Karpas-422 (cell line): ENCODE measurements around the gene PTPN1. TPM values are rescaled to one million over a fixed set of nuclear protein-coding genes. Genes with fewer than 3 reads are reported as not detected.
A peak's percentile ranks its signal among the peaks of the same experiment; 100 is the strongest.

Source experiments
- DNase-seq: peaks from one replicate; pipeline ENCODE4 v3.0.0-alpha.2; 2015
- H2AFZ ChIP-seq: fragments of 200-600 bp; sonication (generic); 2 replicates; pipeline ENCODE4 v1.6.1; 2014; ENCODE audit warnings: antibody characterized with exemption, low read length, mixed read lengths
- H3K27ac ChIP-seq: fragments of 200-600 bp; sonication (generic); 2 replicates; pipeline ENCODE4 v1.5.1; 2014; ENCODE audit warnings: mild to moderate bottlenecking, low read length, moderate library complexity
- H3K27me3 ChIP-seq: fragments of 200-600 bp; sonication (generic); 2 replicates; pipeline ENCODE4 v1.6.1; 2014; ENCODE audit warnings: low read length, mixed read lengths
- H3K36me3 ChIP-seq: fragments of 200-600 bp; sonication (generic); 2 replicates; pipeline ENCODE4 v1.6.1; 2014; ENCODE audit warnings: low read length, mixed read lengths; ENCODE audit not compliant: insufficient read depth
- H3K4me1 ChIP-seq: fragments of 200-600 bp; sonication (generic); 2 replicates; pipeline ENCODE4 v1.6.1; 2014; ENCODE audit warnings: mild to moderate bottlenecking, low read length, mixed read lengths
- H3K4me2 ChIP-seq: fragments of 200-600 bp; sonication (generic); 2 replicates; pipeline ENCODE4 v1.6.1; 2014; ENCODE audit warnings: low read length, low read depth, mild to moderate bottlenecking; ENCODE audit not compliant: poor library complexity, severe bottlenecking
- H3K4me3 ChIP-seq: fragments of 200-600 bp; sonication (generic); 2 replicates; pipeline ENCODE4 v1.5.1; 2014; ENCODE audit warnings: mild to moderate bottlenecking, antibody characterized with exemption, low read length, mixed read lengths
- H3K79me2 ChIP-seq: fragments of 200-600 bp; sonication (generic); 2 replicates; pipeline ENCODE4 v1.6.1; 2014; ENCODE audit warnings: mild to moderate bottlenecking, low read length, mixed read lengths
- H3K9ac ChIP-seq: fragments of 200-600 bp; sonication (generic); 2 replicates; pipeline ENCODE4 v1.6.0; 2014; ENCODE audit warnings: low read length
- H3K9me2 ChIP-seq: fragments of 200-600 bp; sonication (generic), shearing (Covaris generic); replicated peaks from 2 replicates; pipeline ENCODE4 v1.6.0; 2014; ENCODE audit warnings: mild to moderate bottlenecking, low read length, moderate library complexity; ENCODE audit not compliant: insufficient read depth
- H3K9me3 ChIP-seq: fragments of 300-700, 200-600 bp; sonication (generic); 2 replicates; pipeline ENCODE4 v1.6.1; 2014; ENCODE audit warnings: low read length, mixed read lengths
- H4K20me1 ChIP-seq: fragments of 200-600 bp; sonication (generic); 2 replicates; pipeline ENCODE4 v1.6.1; 2014; ENCODE audit warnings: mild to moderate bottlenecking, antibody characterized with exemption, low read length, low read depth; ENCODE audit not compliant: insufficient read depth
- total RNA-seq: library from RNA; depleted of rRNA; stranded (reverse); fragments of >200 nt; shearing (Covaris generic); gene quantifications from 2 replicates; pipeline ENCODE4 v1.2.3, GENCODE V29; 2014; ENCODE audit warnings: low replicate concordance; rRNA removed

The PTPN1 gene
- total RNA-seq: 6.5 and 10.9 TPM in 2 replicates

DNA sequence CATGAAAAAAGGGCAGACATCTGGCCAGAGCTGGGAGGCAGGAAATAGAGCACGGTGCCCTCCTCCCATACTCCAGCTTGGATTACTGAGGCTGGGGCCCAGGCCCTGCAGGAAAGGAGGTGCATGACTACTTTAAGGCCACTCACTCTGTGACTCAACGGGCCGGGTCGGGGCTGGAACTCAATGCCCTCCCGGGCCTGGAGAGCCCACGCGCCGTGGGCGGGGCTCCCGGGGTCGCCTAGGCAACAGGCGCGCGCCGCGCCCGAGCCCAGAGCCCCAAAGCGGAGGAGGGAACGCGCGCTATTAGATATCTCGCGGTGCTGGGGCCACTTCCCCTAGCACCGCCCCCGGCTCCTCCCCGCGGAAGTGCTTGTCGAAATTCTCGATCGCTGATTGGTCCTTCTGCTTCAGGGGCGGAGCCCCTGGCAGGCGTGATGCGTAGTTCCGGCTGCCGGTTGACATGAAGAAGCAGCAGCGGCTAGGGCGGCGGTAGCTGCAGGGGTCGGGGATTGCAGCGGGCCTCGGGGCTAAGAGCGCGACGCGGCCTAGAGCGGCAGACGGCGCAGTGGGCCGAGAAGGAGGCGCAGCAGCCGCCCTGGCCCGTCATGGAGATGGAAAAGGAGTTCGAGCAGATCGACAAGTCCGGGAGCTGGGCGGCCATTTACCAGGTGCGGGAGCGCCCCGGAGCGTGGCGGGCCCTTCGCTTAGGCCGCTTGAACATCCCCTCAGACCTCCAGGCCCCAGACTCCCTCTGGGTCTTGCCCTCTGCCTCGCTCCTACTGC is at the start of gene PTPN1:
Gene PTPN1 (plus strand): TSS at position 461 of the 783 bp plus-strand sequence. CDS start 145 bp downstream, at position 606.
- peak; percentile 99 for DNase-seq
- Histone ChIP-seq H3K9me3 (no peaks in the 10 kb centered on the region), H2AFZ (peak within 1 kb of the TSS; percentile 99), H3K9me2 (no peaks in the 10 kb centered on the region), H3K4me1 (peaks cover 24% of the 10 kb centered on the region), H3K27ac (no peak within 1 kb of the TSS), H3K4me2 (peak within 1 kb of the TSS; percentile 98), H4K20me1 (peaks cover 44% of the 10 kb centered on the region), H3K4me3 (peak within 1 kb of the TSS; percentile 85), H3K36me3 (no peaks in the 10 kb centered on the region), H3K27me3 (no peaks in the 10 kb centered on the region), H3K9ac (peak within 1 kb of the TSS; percentile 82), H3K79me2 (peaks cover 12% of the 10 kb centered on the region)

DNA sequence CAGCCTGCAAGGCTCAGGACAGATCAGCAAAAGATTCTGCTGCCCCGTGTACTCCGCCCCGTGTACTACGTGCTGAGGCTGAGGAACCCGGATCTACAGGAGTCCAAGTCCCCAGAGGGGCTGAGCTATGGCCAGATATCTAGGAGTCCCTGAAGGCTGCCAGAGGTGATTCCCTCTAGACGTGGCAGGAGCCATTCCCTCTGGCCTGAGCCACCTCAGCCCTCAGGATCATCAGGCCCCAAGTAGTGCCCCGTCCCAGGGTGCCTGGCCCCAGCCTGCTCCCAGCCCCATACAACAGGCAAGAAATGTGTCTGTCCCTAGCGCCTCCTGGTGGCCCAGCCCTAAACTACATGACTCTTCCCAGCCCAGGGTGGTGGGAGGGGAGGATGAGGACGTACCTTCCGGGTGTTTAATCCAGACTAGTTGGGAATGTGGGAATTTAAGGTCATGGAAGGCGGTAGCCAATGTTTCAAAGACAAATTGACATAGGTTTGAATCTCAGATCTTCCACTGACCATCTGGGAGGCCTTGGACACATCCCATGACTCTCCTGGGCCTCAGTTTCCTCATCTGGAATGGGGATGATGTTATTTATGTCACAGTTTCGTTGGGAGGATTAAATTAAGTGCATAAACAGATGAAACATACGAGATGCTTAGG is 49.4 kb upstream of the PTPN1 start:
- Histone ChIP-seq H3K4me3 (no peak overlapping the region), H3K79me2 (no peaks in the 10 kb centered on the region), H3K36me3 (no peaks in the 10 kb centered on the region), H3K27me3 (no peaks in the 10 kb centered on the region), H3K9me2 (no peaks in the 10 kb centered on the region), H3K4me2 (no peak overlapping the region), H2AFZ (no peak overlapping the region), H3K27ac (no peak overlapping the region), H3K9ac (no peak overlapping the region), H3K4me1 (peaks cover 7% of the 10 kb centered on the region), H4K20me1 (no peaks in the 10 kb centered on the region), H3K9me3 (no peaks in the 10 kb centered on the region)
- DNase-seq: peak; percentile 87

DNA sequence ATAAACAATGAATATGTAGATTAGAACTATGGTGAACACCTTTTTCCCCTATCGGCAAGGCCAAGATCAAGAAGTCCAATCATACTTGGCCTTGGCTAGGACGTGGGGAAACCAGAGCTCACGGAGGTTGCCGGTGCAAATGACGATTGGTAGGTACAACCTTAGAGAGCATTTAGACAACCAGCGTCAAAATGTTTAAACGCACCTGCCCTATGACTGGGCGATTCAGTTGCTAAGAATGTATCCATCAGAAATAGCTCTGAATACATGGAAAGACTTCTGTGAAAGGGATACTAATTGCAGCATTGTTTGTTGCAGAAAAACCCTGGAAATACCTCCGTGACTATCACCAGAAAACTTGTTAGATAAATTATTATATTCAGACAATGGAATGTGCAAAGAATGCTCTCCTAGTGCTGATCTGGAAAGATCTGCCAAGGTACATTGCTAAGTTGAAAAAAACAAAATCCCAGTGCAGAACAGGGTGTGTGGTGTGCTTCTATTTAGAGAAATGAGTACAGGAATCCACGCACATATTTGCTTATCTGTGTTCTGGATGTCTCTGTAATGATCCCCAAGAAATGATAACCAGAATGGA is 48.0 kb upstream of the PTPN1 start:
- H3K79me2 ChIP-seq: no peaks in the 10 kb centered on the region
- no peak overlapping the region for H3K4me2 ChIP-seq
- no peak overlapping the region for H3K27ac ChIP-seq
- no peak overlapping the region for H3K4me3 ChIP-seq
- no peaks in the 10 kb centered on the region for H3K9me2 ChIP-seq
- DNase-seq: no peak
- H3K4me1 ChIP-seq: peaks cover 2% of the 10 kb centered on the region
- H4K20me1 ChIP-seq: no peaks in the 10 kb centered on the region
- H3K9me3 ChIP-seq: no peaks in the 10 kb centered on the region
- H2AFZ ChIP-seq: no peak overlapping the region
- no peaks in the 10 kb centered on the region for H3K27me3 ChIP-seq
- H3K36me3 ChIP-seq: no peaks in the 10 kb centered on the region
- no peak overlapping the region for H3K9ac ChIP-seq

DNA sequence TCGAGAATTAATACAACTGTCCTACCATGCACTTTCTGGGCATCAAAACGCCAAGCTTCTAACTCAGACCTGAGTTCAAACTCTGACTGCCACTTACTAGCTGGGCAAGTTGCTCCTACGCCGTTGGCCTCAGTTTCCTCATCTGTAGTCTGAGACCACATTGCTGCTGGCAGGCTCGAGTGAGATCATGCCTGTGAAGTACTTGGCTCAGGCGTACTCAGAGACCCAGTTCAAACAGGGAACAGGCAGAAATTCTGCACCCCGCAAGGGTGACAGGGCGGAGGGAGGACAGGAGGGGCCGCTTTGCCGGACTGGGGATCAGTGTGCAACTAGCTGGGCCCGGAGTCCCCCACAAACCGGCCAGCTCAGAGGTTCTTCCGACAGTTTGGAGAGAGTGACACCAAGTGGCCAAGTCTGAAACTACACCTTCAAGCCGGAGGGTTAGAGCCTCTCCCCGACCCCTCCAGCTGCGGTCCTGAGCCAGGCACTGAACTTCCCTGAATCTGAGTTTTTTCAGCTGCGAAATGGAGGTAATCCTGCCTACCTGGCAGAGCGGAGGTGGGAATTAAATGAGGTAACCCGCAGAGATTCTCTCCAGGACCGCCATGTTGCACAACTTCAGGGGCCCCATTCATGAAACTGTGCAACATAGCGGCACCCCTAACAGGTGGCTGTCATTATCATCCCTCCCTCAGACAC is 46.0 kb upstream of the PTPN1 start:
- Histone ChIP-seq H3K4me2 (no peak overlapping the region), H3K79me2 (no peaks in the 10 kb centered on the region), H3K9ac (no peak overlapping the region), H3K4me1 (no peaks in the 10 kb centered on the region), H4K20me1 (no peaks in the 10 kb centered on the region), H2AFZ (no peak overlapping the region), H3K36me3 (no peaks in the 10 kb centered on the region), H3K27ac (no peak overlapping the region), H3K27me3 (no peaks in the 10 kb centered on the region), H3K4me3 (no peak overlapping the region), H3K9me3 (no peaks in the 10 kb centered on the region), H3K9me2 (no peaks in the 10 kb centered on the region)
- DNase-seq: peak; percentile 78

DNA sequence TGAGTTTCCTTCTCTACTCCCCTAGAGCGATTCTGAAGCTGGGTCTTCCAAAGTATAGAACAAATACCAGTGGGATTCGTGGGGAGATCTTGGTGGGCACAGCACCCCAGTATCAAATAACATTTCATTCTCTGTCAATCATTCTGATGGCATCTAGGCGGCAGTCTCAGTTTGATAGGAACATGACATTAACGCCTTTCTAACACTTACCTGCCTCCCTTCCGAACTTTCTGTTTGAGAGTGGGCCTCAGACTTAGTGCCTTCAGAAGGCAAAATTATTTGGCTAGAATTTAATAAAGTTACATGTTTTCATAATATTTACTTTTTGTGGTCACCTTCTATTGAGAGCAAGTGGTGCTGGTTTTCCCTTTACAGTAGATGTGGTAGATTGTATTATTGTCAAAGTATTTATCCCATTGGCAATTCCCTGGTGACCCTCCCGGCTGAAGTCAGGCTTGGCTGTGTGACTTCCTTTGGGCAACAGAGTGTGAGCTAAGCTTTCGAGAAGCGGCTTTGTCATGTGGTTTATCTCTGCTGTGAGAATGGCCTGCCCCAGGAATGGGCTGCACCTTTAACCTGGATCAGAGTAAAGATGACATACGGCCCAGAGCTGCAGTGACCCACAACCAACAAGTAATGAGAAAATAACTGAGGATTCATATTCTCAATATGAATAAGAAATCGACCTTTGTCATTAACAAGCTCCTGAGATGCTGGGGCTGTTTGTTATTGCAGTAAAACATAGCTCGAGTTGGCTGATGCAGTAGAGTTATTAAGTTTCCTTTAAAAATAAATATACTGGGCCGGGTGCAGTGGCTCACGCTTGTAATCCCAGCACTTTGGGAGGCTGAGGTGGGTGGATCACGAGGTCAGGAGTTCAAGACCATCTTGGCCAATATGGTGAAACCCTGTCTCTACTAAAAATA is 45.2 kb upstream of the PTPN1 start:
- H3K4me3 ChIP-seq: no peak overlapping the region
- no peak overlapping the region for H3K4me2 ChIP-seq
- H4K20me1 ChIP-seq: no peaks in the 10 kb centered on the region
- DNase-seq: no peak
- H3K79me2 ChIP-seq: no peaks in the 10 kb centered on the region
- H3K9ac ChIP-seq: no peak overlapping the region
- H3K4me1 ChIP-seq: no peaks in the 10 kb centered on the region
- H3K27ac ChIP-seq: no peak overlapping the region
- H3K27me3 ChIP-seq: no peaks in the 10 kb centered on the region
- no peaks in the 10 kb centered on the region for H3K9me3 ChIP-seq
- no peaks in the 10 kb centered on the region for H3K9me2 ChIP-seq
- no peak overlapping the region for H2AFZ ChIP-seq
- H3K36me3 ChIP-seq: no peaks in the 10 kb centered on the region

DNA sequence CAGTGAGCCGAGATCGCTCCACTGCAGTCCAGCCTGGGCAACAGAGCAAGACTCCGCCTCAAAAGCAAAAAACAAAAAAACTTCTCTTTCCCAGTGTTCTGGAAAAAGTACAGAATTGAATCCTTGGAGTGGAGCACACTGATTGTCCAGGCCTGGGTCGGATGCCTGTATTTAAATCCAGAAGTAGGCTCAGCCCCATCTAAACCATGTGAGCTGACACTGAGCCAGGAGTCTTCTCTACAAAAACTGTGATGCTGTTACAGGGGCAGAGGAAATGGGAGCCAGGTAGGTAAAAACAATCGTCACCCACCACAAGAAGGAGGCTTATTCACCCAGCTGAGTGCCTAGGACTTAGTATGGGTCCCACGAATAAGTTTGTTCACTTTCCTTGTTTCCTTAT is 43.0 kb upstream of the PTPN1 start:
- Histone ChIP-seq H4K20me1 (no peaks in the 10 kb centered on the region), H3K4me3 (no peak overlapping the region), H3K36me3 (no peaks in the 10 kb centered on the region), H3K4me2 (no peak overlapping the region), H3K4me1 (no peaks in the 10 kb centered on the region), H3K79me2 (no peaks in the 10 kb centered on the region), H2AFZ (no peak overlapping the region), H3K9me3 (no peaks in the 10 kb centered on the region), H3K9ac (no peak overlapping the region), H3K9me2 (no peaks in the 10 kb centered on the region), H3K27ac (no peak overlapping the region), H3K27me3 (no peaks in the 10 kb centered on the region)
- DNase-seq: no peak

DNA sequence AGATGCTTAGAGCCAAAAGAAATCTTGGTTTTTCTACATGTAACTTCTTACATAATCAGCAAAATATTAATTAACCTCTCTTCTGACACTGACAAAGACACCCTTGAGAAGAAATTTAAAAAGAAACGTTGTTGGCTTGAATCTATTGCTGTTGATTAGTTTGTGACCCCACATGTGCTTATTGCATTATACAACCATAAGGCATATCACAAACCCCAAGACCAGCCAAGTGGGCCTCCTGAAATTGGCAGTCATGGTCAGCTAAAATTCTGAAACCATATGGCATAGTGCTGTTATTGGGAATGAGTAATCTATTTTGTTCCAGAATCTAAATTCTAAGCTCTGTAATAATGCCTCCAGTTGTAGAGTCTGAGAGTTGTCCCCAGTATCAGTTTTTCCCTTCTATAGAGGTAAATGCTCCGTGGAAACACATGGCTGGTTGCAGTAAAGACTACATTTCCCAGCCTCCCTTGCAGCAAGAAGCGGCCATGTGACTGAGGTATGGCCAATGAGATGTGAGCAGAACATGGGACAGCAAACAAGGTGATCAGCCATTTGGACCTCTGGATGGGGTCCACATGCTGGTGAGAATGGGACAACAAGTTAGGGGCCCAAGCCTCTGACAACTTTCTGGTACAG is 42.3 kb upstream of the PTPN1 start:
- H3K27ac ChIP-seq: no peak overlapping the region
- H3K36me3 ChIP-seq: no peaks in the 10 kb centered on the region
- H2AFZ ChIP-seq: no peak overlapping the region
- H3K9me2 ChIP-seq: no peaks in the 10 kb centered on the region
- no peaks in the 10 kb centered on the region for H3K9me3 ChIP-seq
- no peak overlapping the region for H3K4me2 ChIP-seq
- H3K4me3 ChIP-seq: no peak overlapping the region
- no peaks in the 10 kb centered on the region for H3K79me2 ChIP-seq
- H3K9ac ChIP-seq: no peak overlapping the region
- no peaks in the 10 kb centered on the region for H3K4me1 ChIP-seq
- no peaks in the 10 kb centered on the region for H4K20me1 ChIP-seq
- DNase-seq: peak; percentile 63
- no peaks in the 10 kb centered on the region for H3K27me3 ChIP-seq
